GM19328 (cell line): ENCODE results near the gene POLR1D.

Experiments used
- ATAC-seq: cut with Tn5 transposase; IDR thresholded peaks from one replicate; pipeline ENCODE4 v1.9.1; 2021; ENCODE audit warnings: mild to moderate bottlenecking, moderate library complexity; ENCODE audit not compliant: unreplicated experiment

Gene POLR1D

GRCh38 chr13:27670861-27671260 is 49.2 kb downstream of the POLR1D start:
- ATAC-seq: no peak

GRCh38 chr13:27672025-27672424 is 50.3 kb downstream of the POLR1D start:
- ATAC-seq: no peak
